HG03575 (cell line): ENCODE data around the gene SCAF4.
A peak's percentile ranks its signal among the peaks of the same experiment; 100 is the strongest.
"Not testable (repeated sequence)": the region's sequence is repeated elsewhere in the genome, so short reads cannot be mapped to it uniquely, and the experiment has no call there.

Source experiments
- ATAC-seq: cut with Tn5 transposase; IDR thresholded peaks from one replicate; pipeline ENCODE4 v1.9.1; 2021; ENCODE audit not compliant: unreplicated experiment, insufficient number of reproducible peaks, low FRiP score; ENCODE audit errors: extremely low read depth

The SCAF4 gene

GRCh38 chr21:31744182-31744800, 12.4 kb upstream of the SCAF4 start:
- ATAC-seq = no peak

DNA sequence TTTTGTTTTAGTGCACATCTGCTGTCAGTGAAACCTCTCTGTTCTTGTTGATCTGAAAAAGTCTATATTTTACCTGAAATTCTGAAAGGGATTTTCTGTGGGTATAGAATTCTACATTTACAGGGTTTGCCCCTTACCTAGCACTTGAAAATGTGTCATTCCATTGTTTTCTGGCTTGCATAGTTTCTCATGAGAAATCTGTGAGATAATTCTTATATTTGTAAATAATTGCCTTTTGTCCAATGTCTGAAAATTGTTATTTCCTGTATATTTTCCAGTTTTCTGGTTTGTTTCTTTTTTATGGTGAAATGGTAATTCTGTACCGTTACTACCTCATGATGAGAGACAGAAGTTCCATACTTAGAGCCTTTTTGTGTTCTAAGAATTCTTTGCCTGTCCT, 11.8 kb upstream of the SCAF4 start:
- ATAC-seq = no peak

GRCh38 chr21:31741116-31741515, 9.2 kb upstream of the SCAF4 start:
- ATAC-seq = no peak

- not testable (repeated sequence) for ATAC-seq
Observed at GRCh38 chr21:31737586-31738397, 5.9 kb upstream of the SCAF4 start.

DNA sequence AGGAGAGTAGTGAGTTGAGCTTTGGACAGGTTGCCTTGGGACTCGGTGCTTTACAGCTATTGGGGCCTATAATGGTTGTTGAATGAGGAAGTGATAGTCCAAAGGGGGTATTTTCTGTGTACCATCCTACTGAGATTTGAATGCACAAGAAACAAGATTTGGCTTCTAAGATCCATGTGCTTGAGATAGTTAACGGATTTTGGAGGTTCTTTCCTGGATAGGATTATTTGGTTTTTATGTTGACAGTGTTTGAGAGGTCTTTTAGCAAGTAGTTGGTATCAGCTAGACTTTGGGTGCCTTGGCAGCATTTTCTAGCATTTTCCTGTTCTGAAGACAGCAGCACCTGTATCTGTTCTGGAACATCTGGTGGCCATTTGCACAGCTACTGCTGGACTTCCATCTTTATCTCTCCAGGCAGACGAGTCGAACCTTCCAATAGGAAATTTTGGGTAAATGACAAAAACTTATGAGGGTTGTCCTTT, 3.6 kb upstream of the SCAF4 start:
- no peak for ATAC-seq

DNA sequence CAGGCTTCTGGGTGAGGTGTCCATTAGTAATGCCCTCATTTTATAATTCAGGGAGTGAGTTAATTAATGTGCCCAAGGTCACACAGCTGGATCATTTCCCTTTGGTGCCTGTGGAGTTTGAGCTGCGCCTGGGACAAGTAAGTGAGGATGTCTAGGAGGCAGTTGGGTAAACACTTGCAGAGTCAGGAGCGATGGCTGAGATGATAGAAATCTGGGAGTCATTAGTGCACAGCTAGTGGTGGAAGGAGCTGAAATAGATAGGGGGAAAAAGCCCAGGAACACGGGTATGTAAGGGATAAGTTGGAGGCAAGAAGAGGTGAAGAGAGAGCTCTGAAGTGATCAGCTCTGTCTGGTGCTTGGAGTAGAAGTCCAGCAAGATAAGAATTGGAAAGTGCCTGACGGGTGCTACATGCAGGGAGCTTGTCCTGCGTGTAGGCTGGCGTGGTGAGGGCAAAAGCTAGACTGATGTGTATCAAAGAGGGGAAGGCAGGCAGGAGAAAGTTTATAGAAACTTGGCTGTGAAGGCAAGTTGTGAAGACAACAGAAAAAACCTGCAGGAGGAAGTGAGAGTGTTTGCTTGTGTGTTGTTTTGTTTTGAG, 1.7 kb upstream of the SCAF4 start:
- no peak for ATAC-seq

DNA sequence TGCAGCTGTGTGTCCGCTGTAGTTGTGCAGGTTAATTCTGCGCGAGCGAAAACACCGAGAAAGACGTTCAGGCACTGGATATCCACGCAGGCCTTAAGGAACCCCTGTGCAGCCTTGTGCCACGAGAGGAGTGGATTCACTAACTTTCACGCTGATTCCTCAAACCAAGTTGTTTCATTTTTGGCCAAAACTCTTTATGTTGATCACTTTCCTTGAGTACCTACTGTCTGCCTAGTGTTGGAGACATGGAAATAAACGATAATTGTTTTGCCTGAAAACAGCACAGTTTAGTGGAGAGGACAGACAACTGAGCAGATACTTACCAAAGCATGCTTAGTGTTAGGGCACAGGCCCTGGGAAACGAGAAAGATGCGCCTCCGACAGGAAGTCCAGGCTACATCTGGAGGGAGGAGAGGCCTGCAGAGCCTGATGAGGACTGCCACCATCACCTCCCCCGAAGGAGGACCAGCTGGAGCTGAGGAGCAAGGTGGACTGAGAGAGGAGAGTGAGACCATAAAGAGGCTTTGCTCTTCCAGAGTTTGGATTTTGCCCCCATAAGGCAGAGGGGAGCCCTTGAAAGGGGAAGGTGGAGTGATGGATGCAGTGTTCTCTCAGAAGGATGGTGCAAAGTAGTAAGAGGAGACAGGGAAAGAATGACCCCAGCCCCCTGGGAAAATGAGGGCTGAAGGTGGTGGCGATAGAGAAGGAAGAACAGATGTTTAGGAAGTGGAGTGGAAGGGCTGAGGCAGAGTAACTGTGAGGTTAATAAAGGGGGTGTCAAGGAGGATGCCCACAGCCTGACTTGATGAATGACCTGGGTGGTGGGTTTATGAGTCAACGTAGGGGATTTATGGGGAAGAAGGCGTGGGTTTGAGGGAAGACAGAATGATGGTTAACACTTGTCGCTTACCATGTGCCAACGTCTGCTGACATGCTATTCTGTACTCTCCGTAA, 956 bp upstream of the SCAF4 start:
- no peak for ATAC-seq

DNA sequence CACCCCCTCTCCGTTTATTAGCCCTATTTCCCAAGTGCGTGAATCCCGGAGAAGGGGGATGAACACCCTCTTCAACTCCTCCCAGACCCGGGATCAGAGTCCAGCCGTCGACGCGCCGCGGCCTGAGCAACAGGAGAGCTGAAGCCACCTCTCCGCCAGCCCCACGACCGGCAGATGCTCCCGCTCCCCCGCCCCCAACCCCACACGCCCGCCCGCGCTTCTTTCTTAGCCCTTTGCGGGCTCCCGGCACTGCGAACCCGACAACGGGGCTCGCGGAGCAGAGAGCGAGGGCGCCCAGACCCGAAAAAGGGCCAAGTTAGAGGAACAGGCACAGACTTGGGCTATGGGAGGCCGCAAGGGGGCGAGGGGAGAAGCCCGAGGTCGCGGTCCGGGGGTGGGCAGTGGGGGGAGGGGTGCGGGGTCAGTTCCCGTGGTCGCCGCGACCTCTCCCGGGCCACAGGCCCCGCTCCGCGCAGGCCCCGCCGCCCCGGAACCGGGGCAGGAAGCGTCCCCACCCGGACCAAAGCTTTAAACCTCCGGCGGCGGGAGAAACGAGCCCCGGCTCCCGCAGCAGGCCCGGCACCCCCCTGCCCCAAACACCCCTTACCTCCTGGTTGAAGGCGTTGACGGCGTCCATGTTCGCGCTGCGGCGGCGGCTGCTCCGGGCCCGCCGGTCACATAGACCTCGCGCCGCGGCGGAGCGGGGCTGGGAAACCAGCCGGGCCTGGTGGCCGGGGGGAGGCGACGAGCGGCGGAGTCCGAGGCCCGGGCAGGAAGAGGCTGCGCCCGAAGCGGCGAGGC, 662 bp downstream of the SCAF4 start:
- peak; percentile 4 for ATAC-seq

DNA sequence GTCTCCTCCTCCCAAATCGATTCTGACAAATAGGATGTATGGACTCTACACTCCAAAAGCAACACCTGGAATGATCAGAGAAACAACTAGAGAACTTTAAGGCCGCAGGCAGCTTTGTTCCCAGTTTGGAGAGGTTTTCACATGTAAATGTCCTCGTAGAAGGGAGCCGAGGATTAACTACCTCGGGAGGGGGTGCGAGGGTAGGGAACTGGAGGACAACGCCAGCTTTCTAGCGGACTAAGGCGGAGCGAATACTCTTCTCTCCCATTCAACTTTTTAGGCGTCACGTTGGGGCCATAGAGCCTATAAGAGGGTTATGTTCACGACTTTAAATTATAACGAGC, 1.2 kb downstream of the SCAF4 start:
- ATAC-seq = no peak

- no peak for ATAC-seq
Observed at GRCh38 chr21:31729622-31730343, 2.1 kb downstream of the SCAF4 start.

DNA sequence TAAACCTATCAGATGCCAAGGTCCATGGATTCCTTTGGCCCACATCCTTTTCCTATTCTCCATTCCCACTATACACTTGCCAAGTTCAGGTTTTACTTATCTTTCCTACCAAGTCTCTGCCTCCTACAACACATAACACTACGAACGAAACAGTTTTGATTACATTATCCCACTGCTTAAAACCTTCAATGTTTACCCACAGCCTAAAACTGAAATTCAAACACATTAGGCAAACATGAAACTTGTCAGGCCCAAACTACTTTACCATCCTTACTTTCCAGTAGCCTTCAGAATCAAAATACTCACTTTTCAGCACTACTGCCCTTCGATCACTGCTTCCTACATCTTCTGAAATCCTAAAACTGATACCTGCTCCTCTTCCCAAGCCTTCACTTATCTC, 3.0 kb downstream of the SCAF4 start:
- ATAC-seq = no peak

DNA sequence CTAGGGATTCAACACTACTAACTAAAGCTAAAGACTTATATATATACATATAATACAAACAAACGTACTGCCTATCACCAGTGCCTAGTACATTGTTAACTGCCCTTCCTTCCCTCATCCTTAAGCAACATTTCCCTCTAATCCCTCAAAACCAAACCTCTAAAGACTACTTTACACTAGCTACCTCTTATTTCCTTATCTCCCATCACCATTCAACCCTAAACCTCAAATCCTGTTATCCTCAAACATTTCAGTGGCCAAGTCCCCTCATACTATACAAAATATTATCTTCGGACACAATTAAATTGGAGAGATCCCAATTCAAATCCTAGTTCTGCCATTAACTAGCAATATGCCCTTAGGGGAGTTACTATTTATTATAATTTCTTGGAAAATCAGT, 3.7 kb downstream of the SCAF4 start:
- ATAC-seq = no peak

DNA sequence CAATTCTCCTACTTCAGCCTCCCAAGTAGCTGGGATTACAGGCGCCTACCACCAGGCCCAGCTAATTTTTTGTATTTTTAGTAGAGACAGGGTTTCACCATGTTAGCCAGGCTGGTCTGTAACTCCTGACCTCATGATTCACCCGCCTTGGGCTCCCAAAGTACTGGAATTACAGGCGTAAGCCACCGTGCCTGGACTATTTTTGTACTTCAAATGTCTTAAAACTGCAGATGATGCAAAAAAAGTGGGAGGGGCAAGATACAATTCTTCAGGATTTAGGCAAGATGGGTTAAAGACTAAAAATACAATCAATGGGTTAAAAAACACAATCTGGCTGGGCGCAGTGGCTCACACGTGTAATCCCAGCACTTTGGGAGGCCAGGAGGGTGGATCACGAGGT, 4.7 kb downstream of the SCAF4 start:
- no peak for ATAC-seq

DNA sequence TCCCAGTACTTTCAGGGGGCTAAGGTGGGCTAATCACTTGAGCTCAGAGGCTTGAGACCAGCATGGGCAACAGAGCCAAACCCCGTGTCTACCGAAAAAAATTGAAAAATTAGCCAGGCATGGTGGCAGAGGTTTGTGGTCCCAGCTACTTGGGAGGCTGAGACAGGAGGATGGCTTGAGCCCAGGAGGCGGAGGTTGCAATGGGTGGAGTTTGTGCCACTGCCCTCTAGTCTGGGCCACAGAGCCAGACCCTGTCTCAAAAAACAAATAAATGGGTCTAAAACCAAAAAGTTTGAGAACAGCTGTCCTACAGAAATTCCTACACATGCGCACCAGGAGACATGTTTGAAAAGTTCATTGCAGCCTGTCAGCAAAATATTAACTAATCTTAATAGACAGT, 5.5 kb downstream of the SCAF4 start:
- no peak for ATAC-seq

GRCh38 chr21:31725202-31725839, 6.6 kb downstream of the SCAF4 start:
- ATAC-seq = no peak

DNA sequence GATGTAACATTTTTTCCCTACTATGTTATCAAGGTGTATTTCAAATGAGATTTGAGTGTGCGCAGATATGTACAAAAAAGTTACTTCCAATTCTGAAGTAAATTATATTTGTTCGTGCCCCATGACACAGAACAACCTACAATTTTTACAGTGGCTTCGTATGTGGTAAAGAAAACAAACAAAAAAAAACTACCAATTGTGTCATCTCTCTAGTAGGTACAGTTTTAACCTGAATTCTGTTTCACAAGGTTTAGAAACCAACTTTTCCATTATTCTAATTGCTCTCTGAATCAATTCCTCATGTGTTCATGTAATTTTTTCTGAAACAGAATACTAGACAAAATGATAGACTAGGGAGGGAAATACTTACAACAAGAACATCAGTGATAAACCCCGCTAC, 7.4 kb downstream of the SCAF4 start:
- ATAC-seq = no peak

GRCh38 chr21:31721381-31721780, 10.5 kb downstream of the SCAF4 start:
- ATAC-seq = no peak
